GM18951 (cell line): ENCODE measurements around the gene MERTK.
"Not testable (repeated sequence)": the region's sequence is repeated elsewhere in the genome, so short reads cannot be mapped to it uniquely, and the experiment has no call there.

Experiments
- POLR2A ChIP-seq: IDR thresholded peaks from 4 replicates; pipeline ENCODE4 v1.6.1; 2011; ENCODE audit warnings: mild to moderate bottlenecking; ENCODE audit not compliant: insufficient read length, insufficient read depth; ENCODE audit errors: extremely low read depth
- in situ Hi-C: fragments of 300-500 bp; cut with MboI; formaldehyde crosslinking; loops from one replicate; pipeline ENCODE4 v1.12.0; 2022; ENCODE audit warnings: low sequenced_read_pairs, mixed read lengths, inconsistent platforms; ENCODE audit not compliant: unreplicated experiment

Gene MERTK

DNA sequence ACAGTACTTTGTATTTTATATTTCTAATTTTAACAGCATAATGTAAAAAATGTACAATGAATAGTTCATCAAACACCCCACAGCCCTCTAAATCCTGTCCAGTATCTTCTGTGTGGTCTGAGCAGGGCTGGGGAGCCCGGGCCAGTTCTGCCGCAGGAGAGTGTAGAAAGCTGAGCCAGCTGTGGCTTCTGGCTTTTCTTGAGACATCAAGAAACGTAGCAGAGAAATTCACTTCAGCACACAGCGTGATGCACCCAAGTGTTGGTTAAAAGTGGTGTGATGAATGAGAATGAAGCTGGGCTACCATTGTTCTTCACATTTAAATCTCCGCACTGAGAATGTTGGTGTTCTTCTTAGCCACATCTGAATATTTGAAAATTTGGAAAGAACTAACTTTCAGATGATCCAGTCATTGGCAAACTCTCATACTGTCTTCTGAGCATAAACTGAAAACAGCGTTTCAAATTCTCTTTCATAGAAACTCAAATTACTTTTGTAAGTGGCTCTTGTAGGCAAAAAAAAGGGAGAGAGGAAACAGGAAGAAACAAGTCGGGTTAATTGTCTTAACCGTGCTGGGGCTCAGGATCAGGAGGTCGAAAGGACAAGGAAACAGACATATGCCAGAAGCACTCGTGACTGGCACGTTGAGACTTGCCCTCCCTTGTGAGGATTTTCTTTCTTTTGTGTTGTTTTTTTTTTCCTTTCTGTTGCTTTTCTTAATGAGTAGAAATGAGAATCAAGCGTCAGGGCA, 133.2 kb downstream of the MERTK start:
- in situ Hi-C loops = no loop called here

DNA sequence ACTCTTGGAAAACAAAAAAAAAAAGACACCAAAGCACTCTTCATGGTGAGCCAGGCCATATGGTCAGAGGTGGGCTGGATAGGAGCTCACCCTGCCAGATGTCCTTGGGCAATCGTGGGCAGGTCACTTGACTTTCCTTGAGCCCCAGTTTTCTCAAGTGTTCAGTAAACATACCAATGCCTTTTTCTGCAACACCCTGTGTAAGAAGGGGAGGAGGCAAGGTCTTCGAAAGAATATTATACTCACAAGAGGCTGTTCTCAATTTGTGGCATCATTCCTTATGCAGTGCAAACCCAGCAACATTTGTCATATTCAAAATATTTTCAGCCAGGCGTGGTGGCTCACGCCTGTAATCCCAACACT, 133.8 kb downstream of the MERTK start:
- in situ Hi-C loops = no loop called here

More for the DNA sequence above, 133.2 kb downstream of the MERTK start:
- no peak for TF ChIP-seq POLR2A

DNA sequence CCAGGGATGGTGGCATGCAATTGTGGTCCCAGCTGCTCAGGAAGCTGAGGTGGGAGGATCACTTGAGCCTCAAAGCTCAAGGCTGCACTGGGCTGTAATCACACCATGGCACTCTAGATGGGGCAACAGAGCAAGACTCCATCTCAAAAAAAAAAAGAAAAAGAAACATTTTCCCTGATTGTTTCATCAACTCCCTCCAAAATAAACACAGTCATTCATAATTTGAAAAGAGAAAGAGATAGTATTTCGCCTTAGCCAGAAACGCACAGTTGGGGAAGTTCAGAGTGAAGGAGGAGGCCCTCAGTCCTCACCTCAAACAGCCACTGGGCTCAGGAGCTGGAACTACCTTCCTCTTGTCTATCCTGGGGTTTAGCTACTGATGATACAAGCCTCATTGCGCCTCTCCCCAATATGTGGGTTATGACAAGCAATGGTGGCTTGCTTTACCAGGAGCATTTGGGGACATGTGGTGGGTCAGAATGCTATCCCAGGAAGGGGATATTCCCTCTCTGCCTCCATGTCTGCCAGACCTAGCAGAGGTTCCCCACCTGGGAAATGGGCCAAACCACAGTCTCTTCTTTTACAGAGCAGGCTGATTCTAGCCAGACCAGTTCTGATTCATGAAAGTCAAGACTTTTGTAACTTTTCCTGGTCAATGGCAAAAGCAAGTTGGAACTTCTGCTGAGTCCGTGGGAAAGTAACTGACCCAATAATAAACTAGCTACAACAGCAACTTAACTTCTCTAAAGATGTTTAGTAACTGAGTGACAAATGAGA, 134.5 kb downstream of the MERTK start:
- in situ Hi-C loops = no loop called here
- TF ChIP-seq POLR2A = no peak

More for the DNA sequence above, 133.8 kb downstream of the MERTK start:
- TF ChIP-seq POLR2A = no peak

DNA sequence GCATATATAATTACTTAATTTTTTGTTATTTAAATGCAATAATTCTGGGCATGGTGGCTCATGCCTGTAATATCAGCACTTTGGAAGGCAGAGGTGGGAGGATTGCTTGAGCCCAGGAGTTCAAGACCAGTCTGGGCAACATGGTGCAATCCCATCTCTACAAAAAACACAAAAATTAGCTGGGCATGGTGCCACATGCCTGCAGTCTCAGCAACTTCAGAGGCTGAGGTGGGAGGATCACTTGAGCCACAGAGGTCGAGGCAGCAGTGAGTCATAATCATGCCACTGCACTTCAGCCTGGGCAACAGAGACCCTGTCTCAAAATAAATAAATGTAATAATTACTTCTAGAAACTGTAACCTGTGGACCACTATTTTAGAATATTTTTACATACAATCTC, 135.2 kb downstream of the MERTK start:
- in situ Hi-C loops = no loop called here
- TF ChIP-seq POLR2A = no peak

DNA sequence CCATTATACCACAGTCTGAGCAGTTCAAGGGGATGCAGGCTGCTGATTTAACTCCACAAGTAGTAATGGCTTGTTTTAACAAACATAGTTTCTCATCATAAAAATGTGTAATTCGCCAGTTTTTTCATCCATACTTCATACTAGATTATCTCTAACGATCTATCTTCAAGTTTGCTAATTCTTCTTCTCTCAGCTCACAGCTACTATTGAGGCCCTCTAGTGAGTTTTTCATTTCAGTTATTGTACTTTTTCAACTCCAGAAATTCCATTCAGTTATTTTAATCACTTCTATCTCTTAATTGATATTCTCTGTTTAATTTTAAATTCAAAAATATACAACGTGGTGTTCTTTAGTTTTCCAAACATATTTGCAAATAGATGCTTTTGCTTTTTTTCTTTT, 136.5 kb downstream of the MERTK start:
- in situ Hi-C loops = no loop called here
- TF ChIP-seq POLR2A = no peak

DNA sequence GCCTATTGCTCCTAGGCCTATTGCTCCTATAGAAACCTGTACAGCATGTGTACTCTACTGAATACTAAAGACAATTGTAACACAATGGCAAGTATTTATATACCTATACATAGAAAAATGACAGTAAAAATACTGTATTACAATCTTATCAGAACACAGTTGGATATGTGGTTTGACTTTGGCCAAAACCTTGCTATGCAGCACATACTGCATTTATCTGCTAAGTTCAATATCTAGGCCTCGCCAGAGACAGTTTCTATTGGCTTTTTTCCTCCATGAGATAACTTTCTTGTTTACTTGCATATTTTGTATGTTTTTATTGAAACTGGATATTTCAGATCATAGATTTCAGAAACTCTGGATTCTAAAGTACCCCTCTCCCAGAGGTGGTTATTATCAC, 137.4 kb downstream of the MERTK start:
- in situ Hi-C loops = no loop called here
- TF ChIP-seq POLR2A = no peak

DNA sequence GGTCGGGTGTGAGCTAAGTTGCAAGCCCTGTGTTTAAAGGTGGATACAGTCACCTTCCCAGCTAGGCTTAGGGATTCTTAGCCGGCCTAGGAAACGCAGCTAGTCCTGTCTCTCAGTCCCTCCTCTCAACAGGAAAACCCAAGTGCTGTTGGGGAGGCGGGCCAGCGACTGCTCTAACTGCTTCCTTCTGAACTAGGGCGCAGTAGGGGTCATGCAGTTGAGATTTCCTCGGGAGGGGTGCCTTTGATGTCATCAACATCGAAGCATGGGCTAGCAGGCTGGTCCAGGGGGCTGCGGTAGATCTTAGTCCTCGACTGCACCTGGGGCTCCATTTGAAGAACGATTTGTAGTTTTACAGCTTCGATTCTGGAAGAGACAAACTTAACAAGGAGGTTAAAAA, 141.1 kb downstream of the MERTK start:
- in situ Hi-C loops = not testable (repeated sequence)

DNA sequence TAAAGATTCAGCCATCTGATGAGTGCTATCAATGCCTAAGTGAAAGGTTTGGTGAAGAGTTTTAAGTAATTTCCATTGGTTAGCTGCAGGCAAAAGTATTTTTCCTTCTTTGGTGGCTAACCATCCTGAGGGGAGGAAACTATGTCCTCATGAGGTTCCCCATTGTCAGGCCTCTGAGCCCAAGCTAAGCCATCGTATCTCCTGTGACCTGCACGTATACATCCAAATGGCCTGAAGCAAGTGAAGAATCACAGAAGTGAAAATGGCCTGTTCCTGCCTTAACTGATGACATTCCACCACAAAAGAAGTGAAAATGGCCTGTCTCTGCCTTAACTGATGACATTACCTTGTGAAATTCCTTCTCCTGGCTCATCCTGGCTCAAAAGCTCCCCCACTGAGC, 141.7 kb downstream of the MERTK start:
- in situ Hi-C loops = not testable (repeated sequence)

DNA sequence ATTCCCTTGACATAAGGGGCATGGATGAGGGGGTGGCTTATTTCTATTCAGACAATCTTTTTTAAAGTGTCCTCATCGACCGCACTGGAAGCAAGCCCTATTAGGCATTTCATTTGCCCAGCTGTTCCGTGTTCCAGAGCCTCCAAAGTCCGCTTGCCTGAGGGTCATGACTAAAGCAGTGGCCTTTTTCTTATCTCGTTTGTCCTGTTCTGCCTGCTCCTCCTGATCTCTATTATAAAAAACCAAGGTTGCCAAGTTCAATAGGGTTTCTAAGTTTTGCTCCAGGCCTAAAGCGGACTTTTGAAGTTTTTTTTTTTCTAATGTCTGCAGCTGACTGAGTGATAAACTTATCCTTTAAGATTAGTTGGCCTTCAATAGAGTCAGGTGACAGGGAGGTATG, 143.1 kb downstream of the MERTK start:
- in situ Hi-C loops = not testable (repeated sequence)

DNA sequence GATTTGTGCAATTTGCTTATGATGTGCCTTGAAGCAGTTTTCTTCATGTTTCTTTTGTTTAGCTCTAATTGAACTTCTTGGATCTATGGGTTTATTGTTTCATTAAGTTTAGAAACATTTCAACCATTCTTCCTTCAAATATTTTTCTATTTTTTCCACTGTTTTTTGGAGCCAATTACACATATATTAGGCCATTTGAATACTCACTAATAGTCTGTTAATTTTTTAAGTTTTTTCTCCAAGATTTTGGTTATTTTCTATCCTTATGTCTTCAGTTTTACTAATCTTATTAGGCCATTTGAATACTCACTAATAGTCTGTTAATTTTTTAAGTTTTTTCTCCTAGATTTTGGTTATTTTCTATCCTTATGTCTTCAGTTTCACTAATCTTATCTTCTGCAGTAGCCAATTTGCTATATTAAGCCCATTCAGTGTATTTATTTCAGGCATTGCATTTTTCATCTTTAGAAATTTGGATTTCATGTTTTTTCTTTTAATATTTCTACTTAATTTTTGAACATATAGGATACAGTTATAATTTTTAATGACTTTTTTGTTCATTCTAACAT, 147.1 kb downstream of the MERTK start:
- TF ChIP-seq POLR2A = no peak
- in situ Hi-C loops = no loop called here

DNA sequence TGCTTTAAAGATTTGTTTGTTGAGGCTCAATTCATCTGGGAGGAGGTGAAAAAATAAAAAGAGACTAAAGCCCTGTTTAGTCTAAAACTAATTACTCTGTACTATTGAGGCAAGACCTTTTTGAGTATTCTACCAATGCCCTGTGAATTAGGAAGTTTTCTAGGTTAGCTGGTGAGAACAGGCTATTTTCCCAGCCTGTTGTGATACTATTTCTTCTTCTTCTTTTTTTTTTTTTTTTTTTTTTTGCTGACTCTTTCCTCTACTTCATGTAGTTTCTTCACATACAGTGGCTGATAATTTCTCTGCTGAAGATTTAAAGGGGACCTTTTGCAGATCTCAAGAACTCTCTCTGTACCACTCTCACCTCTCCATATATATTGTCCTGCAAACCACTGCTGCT, 147.8 kb downstream of the MERTK start:
- in situ Hi-C loops = no loop called here
- TF ChIP-seq POLR2A = no peak

DNA sequence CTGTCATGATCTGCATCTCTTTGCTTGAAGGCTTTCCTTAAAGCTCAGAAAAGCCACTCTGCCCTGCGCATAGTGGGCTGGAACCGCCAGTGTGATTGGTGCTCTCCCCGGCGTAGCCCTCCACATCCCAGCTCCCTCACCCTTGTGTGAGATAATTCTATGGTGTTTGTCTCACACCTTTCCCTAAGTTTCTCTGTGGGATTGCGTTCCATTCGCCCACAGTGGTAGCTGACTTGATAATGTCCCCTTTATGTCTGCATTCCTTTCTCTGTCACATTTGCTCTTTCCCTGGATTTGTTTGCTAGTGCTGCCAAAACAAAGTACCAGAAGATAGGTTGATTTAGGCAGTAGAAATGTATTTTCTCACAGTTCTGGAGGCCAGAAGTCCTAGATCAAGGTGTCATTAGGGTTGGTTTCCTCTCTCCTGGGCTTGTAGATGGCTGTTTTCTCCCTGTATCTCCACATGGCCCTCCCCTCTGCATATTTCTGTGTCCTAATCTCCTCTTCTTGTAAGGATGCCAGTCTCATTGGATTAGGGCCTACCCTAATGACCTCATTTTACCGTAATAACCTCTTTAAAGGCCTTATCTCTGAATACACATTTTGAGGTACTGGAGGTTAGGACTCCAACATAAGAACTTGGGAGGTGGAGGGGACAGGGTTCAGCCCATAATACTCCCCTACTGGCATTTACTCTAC, 149.3 kb downstream of the MERTK start:
- in situ Hi-C loops = no loop called here
- TF ChIP-seq POLR2A = no peak

DNA sequence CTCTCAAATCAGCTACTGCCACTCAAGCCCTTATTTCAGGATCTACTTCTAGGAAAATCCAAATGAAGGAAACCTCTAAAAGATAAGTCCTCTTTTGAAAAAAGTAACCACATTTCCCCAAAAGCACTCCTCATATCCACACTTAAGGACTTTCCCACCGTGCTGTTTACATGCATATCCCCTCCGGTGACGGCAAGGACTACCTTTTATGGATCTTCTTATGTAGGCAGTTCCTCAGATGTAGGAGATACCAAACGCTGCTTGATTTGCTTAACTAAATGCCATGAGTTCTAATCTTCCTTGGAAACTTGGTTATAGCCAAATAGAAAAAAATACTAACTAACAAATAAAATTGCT, 149.8 kb downstream of the MERTK start:
- in situ Hi-C loops = no loop called here
- no peak for TF ChIP-seq POLR2A

DNA sequence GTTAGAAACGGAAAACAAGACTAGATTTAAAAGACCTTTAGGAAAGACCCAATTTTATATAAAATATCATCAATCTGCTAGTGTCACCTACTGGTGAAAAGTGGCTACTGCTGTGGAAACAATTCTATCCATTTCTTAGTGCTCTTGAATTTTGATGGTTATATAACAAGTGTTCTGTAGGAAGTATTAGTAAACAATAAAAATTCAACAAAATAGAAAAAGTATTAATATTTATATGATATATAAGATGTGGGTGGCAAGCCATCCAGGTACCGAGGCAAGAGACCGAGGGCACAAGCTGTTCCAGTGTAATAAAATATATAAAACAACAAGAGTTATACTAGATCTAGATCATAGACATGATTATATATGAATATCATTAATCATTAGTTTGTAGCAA, 150.5 kb downstream of the MERTK start:
- TF ChIP-seq POLR2A = no peak
- in situ Hi-C loops = no loop called here

DNA sequence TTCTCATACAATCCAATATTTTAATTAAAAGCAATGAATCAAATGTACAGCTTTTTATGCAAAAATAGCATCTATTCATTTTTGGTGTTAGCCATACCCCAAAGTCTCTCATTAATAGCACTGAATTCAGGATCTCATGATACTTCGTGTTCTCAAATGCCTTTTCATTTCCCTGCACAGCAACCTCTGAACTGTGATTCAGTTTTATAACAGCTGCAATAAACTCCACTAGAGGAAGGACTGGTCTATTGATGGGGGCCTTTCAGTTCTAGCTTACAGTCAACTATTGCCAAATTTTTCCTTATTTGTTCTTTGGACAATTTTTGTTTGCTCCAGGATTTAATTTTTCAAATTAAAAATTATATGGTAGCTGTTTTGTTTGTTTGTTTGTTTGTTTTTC, 151.9 kb downstream of the MERTK start:
- TF ChIP-seq POLR2A = no peak
- in situ Hi-C loops = loop anchor here (5.0 kb wide), 1 partner anchor 158 kb away; no protein-coding TSS in a partner anchor
